ENCODE data around the gene NCAN.
"Not testable (repeated sequence)": the region's sequence is repeated elsewhere in the genome, so short reads cannot be mapped to it uniquely, and the experiment has no call there.

Gene NCAN

DNA sequence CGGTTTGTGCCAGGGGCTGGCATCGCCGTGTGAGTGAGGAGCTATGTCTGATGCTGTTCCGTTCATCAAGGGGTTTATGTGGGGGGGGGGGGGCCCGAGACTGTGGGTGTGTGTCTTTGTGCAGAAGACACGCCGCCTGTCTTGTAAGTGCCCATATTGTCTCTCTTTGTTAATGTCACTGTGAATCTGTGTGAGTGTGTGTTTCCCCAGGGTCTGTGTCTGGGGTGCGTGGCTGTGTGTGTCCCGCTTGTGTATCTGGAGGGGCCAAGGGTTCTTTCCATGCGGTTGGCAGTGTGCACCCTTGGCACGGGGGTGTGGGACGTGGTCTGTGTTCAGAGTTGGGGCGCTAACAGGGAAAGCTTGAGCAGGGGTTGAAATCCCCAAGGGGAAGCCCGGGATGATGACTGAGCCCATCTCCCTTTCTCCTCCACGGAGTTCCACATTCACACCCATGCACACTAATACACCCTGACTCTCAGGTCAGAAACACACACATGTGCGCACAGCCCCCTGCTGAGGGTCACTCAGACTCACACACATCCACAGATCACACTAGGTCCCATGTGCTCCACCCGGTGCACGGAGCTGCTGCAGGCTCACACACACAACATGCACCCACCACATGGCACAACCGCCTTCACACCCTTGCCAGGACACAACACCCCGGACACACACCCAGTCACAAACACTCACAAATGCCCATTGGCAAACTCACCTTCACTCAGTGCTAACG lies 1.8 kb downstream of the NCAN start:
- H2AFZ ChIP-seq (ENCODE audit: low read length, unreplicated experiment) = no peak overlapping the region
- no peaks in the 10 kb centered on the region for H3K36me3 ChIP-seq (ENCODE audit: insufficient read depth, low read length)
- no peaks in the 10 kb centered on the region for H3K4me1 ChIP-seq (ENCODE audit: control insufficient read depth, insufficient read depth, low read length, unreplicated experiment)
- H3K4me3 ChIP-seq (ENCODE audit: low read depth, low read length) = no peak overlapping the region
- H3K27ac ChIP-seq (ENCODE audit: low read depth, low read length) = no peak overlapping the region
- no peaks in the 10 kb centered on the region for H3K79me2 ChIP-seq (ENCODE audit: control insufficient read depth, insufficient read depth, low read length, unreplicated experiment)
- H3K27me3 ChIP-seq (ENCODE audit: insufficient read depth, low read length) = peaks cover 39% of the 10 kb centered on the region

DNA sequence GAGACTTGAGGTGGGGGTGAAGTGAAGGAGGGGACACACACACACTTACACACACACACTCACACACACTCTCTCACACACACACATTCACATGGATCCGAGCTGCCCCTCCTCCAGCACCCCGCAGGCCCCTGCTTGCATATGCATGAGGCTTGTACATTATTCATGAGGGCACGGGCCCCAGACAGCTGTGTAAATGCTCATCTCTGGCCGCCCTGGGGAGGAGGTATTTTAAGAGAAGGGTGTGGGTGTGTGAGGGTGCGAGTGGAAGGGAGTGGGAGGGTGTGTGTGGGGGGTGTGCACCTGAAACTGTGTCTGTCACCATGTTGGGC lies 2.4 kb downstream of the NCAN start:
- Histone ChIP-seq H3K27me3 (ENCODE audit: insufficient read depth, low read length) (peaks cover 39% of the 10 kb centered on the region), H3K79me2 (ENCODE audit: control insufficient read depth, insufficient read depth, low read length, unreplicated experiment) (no peaks in the 10 kb centered on the region), H3K27ac (ENCODE audit: low read depth, low read length) (no peak overlapping the region), H3K36me3 (ENCODE audit: insufficient read depth, low read length) (no peaks in the 10 kb centered on the region), H3K4me1 (ENCODE audit: control insufficient read depth, insufficient read depth, low read length, unreplicated experiment) (no peaks in the 10 kb centered on the region), H3K4me3 (ENCODE audit: low read depth, low read length) (no peak overlapping the region), H2AFZ (ENCODE audit: low read length, unreplicated experiment) (no peak overlapping the region)

DNA sequence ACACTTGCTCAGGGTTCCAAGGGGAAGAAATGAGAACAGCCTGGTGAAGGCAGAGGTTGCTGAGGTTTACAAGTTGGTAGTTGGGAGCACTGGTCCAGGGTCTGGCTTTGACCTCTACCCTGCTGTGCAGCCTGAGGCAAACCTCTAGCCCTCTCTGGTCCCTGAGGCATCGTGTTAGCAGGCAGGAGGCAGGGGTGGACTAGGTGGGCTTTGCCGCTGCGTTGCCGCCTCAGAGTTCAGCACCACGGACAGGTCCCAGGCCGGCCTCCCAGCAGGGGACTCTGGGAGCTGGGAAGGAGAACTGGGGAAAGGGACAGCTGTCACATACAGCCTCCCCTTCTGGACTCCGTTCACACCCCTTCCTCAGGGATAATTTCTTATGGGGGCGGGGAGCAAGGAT lies 3.1 kb downstream of the NCAN start:
- H3K4me1 ChIP-seq (ENCODE audit: control insufficient read depth, insufficient read depth, low read length, unreplicated experiment) = no peaks in the 10 kb centered on the region
- H3K27ac ChIP-seq (ENCODE audit: low read depth, low read length) = no peak overlapping the region
- peaks cover 35% of the 10 kb centered on the region for H3K27me3 ChIP-seq (ENCODE audit: insufficient read depth, low read length)
- no peak overlapping the region for H2AFZ ChIP-seq (ENCODE audit: low read length, unreplicated experiment)
- no peaks in the 10 kb centered on the region for H3K36me3 ChIP-seq (ENCODE audit: insufficient read depth, low read length)
- H3K79me2 ChIP-seq (ENCODE audit: control insufficient read depth, insufficient read depth, low read length, unreplicated experiment) = no peaks in the 10 kb centered on the region
- no peak overlapping the region for H3K4me3 ChIP-seq (ENCODE audit: low read depth, low read length)

DNA sequence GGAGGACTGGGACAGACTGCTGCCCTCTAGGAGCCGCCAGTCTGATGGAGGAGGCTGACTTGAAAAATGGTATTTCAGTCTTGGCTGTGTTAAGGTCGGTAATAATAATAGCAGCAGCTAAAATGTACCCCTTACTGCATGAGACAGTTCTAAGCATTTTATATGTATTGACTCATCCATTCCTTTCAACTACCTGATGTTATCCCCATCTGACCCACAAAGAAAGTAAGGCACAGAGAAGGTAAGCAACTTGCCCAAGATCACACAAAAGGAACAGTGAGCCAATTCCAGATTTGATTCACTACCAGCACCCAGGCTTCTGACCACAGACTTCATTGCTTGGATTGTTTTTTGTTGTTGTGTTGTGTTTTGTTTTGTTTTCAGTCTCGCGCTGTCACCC lies 4.0 kb downstream of the NCAN start:
- H3K79me2 ChIP-seq (ENCODE audit: control insufficient read depth, insufficient read depth, low read length, unreplicated experiment) = no peaks in the 10 kb centered on the region
- no peak overlapping the region for H3K27ac ChIP-seq (ENCODE audit: low read depth, low read length)
- H3K36me3 ChIP-seq (ENCODE audit: insufficient read depth, low read length) = no peaks in the 10 kb centered on the region
- H3K4me3 ChIP-seq (ENCODE audit: low read depth, low read length) = no peak overlapping the region
- no peak overlapping the region for H2AFZ ChIP-seq (ENCODE audit: low read length, unreplicated experiment)
- H3K27me3 ChIP-seq (ENCODE audit: insufficient read depth, low read length) = peaks cover 35% of the 10 kb centered on the region
- no peaks in the 10 kb centered on the region for H3K4me1 ChIP-seq (ENCODE audit: control insufficient read depth, insufficient read depth, low read length, unreplicated experiment)

DNA sequence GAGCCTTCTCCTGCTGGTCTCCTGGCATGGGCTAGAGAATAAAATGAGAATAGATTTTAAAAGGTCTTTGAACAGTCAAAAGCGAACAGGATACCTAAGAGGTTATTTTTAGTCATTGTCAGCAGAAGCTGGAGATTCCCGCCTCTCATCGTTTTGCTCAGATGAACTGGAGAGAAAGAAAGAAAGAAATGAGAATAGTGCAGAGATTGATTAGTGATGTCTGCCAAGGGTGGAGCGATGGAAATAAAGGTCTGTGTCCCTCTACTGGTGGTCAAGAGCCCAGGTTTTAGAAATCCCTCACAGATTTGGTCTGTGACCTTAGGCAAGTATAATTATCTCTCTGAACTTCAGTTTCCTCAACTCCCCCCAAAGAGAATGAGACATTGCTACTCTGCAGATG lies 5.3 kb downstream of the NCAN start:
- H2AFZ ChIP-seq (ENCODE audit: low read length, unreplicated experiment) = no peak overlapping the region
- H3K79me2 ChIP-seq (ENCODE audit: control insufficient read depth, insufficient read depth, low read length, unreplicated experiment) = no peaks in the 10 kb centered on the region
- no peaks in the 10 kb centered on the region for H3K4me1 ChIP-seq (ENCODE audit: control insufficient read depth, insufficient read depth, low read length, unreplicated experiment)
- H3K36me3 ChIP-seq (ENCODE audit: insufficient read depth, low read length) = no peaks in the 10 kb centered on the region
- peaks cover 24% of the 10 kb centered on the region for H3K27me3 ChIP-seq (ENCODE audit: insufficient read depth, low read length)
- H3K4me3 ChIP-seq (ENCODE audit: low read depth, low read length) = no peak overlapping the region
- H3K27ac ChIP-seq (ENCODE audit: low read depth, low read length) = no peak overlapping the region

DNA sequence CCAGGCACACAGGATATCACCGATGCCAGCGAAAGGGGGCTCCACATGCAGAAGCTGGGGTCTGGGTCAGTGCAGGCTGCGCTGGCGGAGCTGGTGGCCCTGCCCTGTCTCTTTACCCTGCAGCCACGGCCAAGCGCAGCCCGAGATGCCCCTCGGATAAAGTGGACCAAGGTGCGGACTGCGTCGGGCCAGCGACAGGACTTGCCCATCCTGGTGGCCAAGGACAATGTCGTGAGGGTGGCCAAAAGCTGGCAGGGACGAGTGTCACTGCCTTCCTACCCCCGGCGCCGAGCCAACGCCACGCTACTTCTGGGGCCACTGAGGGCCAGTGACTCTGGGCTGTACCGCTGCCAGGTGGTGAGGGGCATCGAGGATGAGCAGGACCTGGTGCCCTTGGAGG lies 7.2 kb downstream of the NCAN start:
- no peaks in the 10 kb centered on the region for H3K4me1 ChIP-seq (ENCODE audit: control insufficient read depth, insufficient read depth, low read length, unreplicated experiment)
- H3K79me2 ChIP-seq (ENCODE audit: control insufficient read depth, insufficient read depth, low read length, unreplicated experiment) = no peaks in the 10 kb centered on the region
- no peaks in the 10 kb centered on the region for H3K36me3 ChIP-seq (ENCODE audit: insufficient read depth, low read length)
- peaks cover 8% of the 10 kb centered on the region for H3K27me3 ChIP-seq (ENCODE audit: insufficient read depth, low read length)
- no peak overlapping the region for H2AFZ ChIP-seq (ENCODE audit: low read length, unreplicated experiment)
- no peak overlapping the region for H3K27ac ChIP-seq (ENCODE audit: low read depth, low read length)
- no peak overlapping the region for H3K4me3 ChIP-seq (ENCODE audit: low read depth, low read length)

DNA sequence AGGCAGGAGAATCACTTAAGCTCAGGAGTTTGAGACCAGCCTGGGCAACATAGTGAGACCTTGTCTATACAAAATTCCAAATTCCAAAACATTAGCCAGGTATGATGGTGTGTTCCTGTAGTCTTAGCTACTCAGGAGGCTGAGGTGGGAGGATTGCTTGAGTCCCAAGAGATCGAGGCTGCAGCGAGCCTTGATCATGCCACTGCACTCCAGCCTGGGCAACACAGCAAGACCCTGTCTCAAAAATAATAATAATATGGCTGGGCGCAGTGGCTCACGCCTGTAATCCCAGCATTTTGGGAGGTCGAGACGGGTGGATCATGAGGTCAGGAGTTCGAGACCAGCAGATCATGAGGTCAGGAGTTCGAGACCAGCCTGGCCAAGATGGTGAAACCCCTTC lies 9.2 kb downstream of the NCAN start:
- not testable (repeated sequence) for H3K27ac ChIP-seq (ENCODE audit: low read depth, low read length); H3K27me3 ChIP-seq (ENCODE audit: insufficient read depth, low read length); H3K79me2 ChIP-seq (ENCODE audit: control insufficient read depth, insufficient read depth, low read length, unreplicated experiment); H3K4me3 ChIP-seq (ENCODE audit: low read depth, low read length); H3K4me1 ChIP-seq (ENCODE audit: control insufficient read depth, insufficient read depth, low read length, unreplicated experiment); H3K36me3 ChIP-seq (ENCODE audit: insufficient read depth, low read length); H2AFZ ChIP-seq (ENCODE audit: low read length, unreplicated experiment)

DNA sequence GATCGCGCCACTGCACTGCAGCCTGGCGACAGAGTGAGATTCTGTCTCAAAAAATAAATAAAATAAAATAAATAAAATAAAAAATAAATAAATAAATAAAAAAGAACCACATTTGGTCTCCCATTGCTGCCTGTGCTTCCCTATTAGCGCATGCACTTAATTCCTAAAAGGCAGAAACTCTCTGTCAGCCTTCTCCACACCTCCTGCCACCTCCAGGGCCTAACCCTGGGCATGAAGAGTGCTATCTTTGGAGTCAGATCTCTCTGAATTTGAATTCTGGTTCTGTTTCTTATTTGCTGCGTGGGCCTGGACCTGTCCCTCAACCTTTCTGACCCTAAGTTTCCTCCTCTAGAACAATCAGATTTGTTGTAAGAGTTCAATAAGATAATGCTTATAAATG lies 11.3 kb downstream of the NCAN start:
- Histone ChIP-seq H3K79me2 (ENCODE audit: control insufficient read depth, insufficient read depth, low read length, unreplicated experiment) (no peaks in the 10 kb centered on the region), H3K4me1 (ENCODE audit: control insufficient read depth, insufficient read depth, low read length, unreplicated experiment) (no peaks in the 10 kb centered on the region), H3K27ac (ENCODE audit: low read depth, low read length) (no peak overlapping the region), H2AFZ (ENCODE audit: low read length, unreplicated experiment) (no peak overlapping the region), H3K36me3 (ENCODE audit: insufficient read depth, low read length) (no peaks in the 10 kb centered on the region), H3K4me3 (ENCODE audit: low read depth, low read length) (no peak overlapping the region), H3K27me3 (ENCODE audit: insufficient read depth, low read length) (peaks cover 8% of the 10 kb centered on the region)

DNA sequence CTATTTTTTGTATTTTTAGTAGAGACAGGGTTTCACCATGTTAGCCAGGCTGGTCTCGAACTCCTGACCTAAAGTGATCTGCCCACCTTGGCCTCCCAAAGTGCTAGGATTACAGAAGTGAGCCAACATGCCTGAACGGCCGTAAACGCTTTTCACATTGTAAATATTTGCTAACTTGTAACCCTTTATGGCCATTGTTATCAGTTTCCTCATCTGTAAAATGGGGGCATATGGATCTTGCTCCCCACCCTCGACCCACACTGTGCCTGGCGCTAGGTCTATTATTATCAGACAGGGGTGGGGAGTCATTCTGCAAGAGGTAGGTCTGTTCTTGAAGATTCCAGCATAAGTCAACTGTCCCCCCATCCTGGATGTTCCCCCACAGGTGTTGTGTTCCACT lies 11.9 kb downstream of the NCAN start:
- no peaks in the 10 kb centered on the region for H3K79me2 ChIP-seq (ENCODE audit: control insufficient read depth, insufficient read depth, low read length, unreplicated experiment)
- H3K27me3 ChIP-seq (ENCODE audit: insufficient read depth, low read length) = peaks cover 8% of the 10 kb centered on the region
- no peaks in the 10 kb centered on the region for H3K4me1 ChIP-seq (ENCODE audit: control insufficient read depth, insufficient read depth, low read length, unreplicated experiment)
- no peak overlapping the region for H3K27ac ChIP-seq (ENCODE audit: low read depth, low read length)
- no peak overlapping the region for H3K4me3 ChIP-seq (ENCODE audit: low read depth, low read length)
- no peaks in the 10 kb centered on the region for H3K36me3 ChIP-seq (ENCODE audit: insufficient read depth, low read length)
- no peak overlapping the region for H2AFZ ChIP-seq (ENCODE audit: low read length, unreplicated experiment)

DNA sequence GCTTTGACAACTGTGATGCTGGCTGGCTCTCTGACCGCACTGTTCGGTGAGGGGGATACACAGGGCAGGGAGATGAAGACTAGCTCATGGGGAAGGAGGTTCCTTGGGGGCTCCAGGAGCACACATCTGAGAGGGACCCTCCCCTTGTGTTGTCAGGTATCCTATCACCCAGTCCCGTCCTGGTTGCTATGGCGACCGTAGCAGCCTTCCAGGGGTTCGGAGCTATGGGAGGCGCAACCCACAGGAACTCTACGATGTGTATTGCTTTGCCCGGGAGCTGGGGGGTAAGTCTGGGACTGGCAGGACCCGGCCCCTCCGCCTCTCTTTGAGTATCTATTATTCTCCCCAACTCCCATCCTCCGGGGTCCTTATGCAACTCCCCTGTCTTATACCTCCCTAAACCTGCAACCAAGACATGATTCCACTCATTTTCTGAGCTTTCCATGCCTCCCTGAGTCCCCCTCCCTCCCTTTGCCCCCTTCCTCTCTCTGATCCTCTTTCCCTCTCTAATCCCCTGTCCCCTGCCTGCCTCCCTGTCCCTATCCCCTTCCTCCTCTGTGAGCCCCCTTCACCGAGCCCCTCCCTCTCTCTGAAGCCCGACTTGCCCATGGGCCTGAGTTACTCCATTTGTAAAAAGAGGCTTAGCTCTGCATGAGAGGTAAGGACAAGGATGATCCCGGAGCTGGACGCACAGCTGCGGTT lies 12.5 kb downstream of the NCAN start:
- peak overlapping the region; percentile 70 for H3K4me3 ChIP-seq (ENCODE audit: low read depth, low read length)
- peaks cover 8% of the 10 kb centered on the region for H3K27me3 ChIP-seq (ENCODE audit: insufficient read depth, low read length)
- no peaks in the 10 kb centered on the region for H3K36me3 ChIP-seq (ENCODE audit: insufficient read depth, low read length)
- no peaks in the 10 kb centered on the region for H3K79me2 ChIP-seq (ENCODE audit: control insufficient read depth, insufficient read depth, low read length, unreplicated experiment)
- no peaks in the 10 kb centered on the region for H3K4me1 ChIP-seq (ENCODE audit: control insufficient read depth, insufficient read depth, low read length, unreplicated experiment)
- no peak overlapping the region for H3K27ac ChIP-seq (ENCODE audit: low read depth, low read length)
- H2AFZ ChIP-seq (ENCODE audit: low read length, unreplicated experiment) = peak overlapping the region; percentile 68

DNA sequence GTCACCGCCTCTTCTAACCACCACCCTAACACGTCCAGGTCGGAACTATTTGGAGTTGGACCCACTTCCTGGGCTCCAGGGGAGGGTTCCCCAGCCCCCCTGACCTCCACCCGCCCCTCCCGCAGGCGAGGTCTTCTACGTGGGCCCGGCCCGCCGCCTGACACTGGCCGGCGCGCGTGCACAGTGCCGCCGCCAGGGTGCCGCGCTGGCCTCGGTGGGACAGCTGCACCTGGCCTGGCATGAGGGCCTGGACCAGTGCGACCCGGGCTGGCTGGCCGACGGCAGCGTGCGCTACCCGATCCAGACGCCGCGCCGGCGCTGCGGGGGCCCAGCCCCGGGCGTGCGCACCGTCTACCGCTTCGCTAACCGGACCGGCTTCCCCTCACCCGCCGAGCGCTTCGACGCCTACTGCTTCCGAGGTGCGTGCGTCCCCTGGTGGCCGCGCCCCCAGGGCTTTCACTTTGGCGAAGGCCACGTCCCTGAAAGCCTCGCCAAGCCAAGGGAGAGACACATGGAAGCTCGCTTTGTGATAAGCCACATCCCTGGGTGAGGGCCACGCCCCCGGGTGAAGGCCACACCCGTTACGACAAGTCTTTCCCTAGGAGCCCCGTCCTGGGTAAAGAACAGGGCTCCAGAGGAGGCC lies 13.2 kb downstream of the NCAN start:
- Histone ChIP-seq H3K79me2 (ENCODE audit: control insufficient read depth, insufficient read depth, low read length, unreplicated experiment) (no peaks in the 10 kb centered on the region), H3K36me3 (ENCODE audit: insufficient read depth, low read length) (no peaks in the 10 kb centered on the region), H3K4me1 (ENCODE audit: control insufficient read depth, insufficient read depth, low read length, unreplicated experiment) (no peaks in the 10 kb centered on the region), H3K4me3 (ENCODE audit: low read depth, low read length) (peak overlapping the region; percentile 70), H2AFZ (ENCODE audit: low read length, unreplicated experiment) (peak overlapping the region; percentile 68), H3K27me3 (ENCODE audit: insufficient read depth, low read length) (peaks cover 8% of the 10 kb centered on the region), H3K27ac (ENCODE audit: low read depth, low read length) (no peak overlapping the region)

All from ACC112 (cell line).